ENCODE results near the gene PADI6. TPM values are rescaled to one million over a fixed set of nuclear protein-coding genes. Genes with fewer than 3 reads are reported as not detected.

Gene PADI6
- not detected for total RNA-seq

GRCh38 chr1:17371896-17372295, at the start of gene PADI6:
TSS of gene PADI6 (plus strand) at chr1:17372196. CDS start at chr1:17372246, 50 bp downstream.
- no peak for TF ChIP-seq CTCF (IDR thresholded peaks at IDR 0.05; ENCODE audit: low read depth)

- no peak for TF ChIP-seq CTCF (IDR thresholded peaks at IDR 0.05; ENCODE audit: low read depth)
These were observed 43.1 kb upstream of the PADI6 start for GRCh38 chr1:17328855-17329254.

- no peak for TF ChIP-seq CTCF (IDR thresholded peaks at IDR 0.05; ENCODE audit: low read depth)
These were observed 42.4 kb upstream of the PADI6 start for GRCh38 chr1:17329610-17330009.

- no peak for TF ChIP-seq CTCF (IDR thresholded peaks at IDR 0.05; ENCODE audit: low read depth)
These were observed 41.1 kb upstream of the PADI6 start for GRCh38 chr1:17330856-17331255.

- TF ChIP-seq CTCF (IDR thresholded peaks at IDR 0.05; ENCODE audit: low read depth): no peak
These were observed 38.9 kb upstream of the PADI6 start for GRCh38 chr1:17333081-17333480.

- TF ChIP-seq CTCF (IDR thresholded peaks at IDR 0.05; ENCODE audit: low read depth): no peak
These were observed 35.9 kb upstream of the PADI6 start for GRCh38 chr1:17335821-17336710.

GRCh38 chr1:17338706-17339493, 33.1 kb upstream of the PADI6 start:
- no peak for TF ChIP-seq CTCF (IDR thresholded peaks at IDR 0.05; ENCODE audit: low read depth)
